Lower lobe of right lung (tissue), 2 donors: ENCODE data around the gene STARD8. TPM values are rescaled to one million over a fixed set of nuclear protein-coding genes. Genes with fewer than 3 reads are reported as not detected.

ENCODE experiments used
- ATAC-seq, 2 donors: fragments of 200-7000 bp; cut with Tn5 transposase; one replicate each; pipeline ENCODE4 v1.9.1; 2020 to 2022; ENCODE audit warnings: mild to moderate bottlenecking in 2 of 2, moderate library complexity in 2 of 2
- DNase-seq: peaks from one replicate; pipeline ENCODE4 v3.0.0-alpha.2; 2020
- H3K27ac ChIP-seq: fragments of 200-600 bp; one replicate; pipeline ENCODE4 v1.8.0; 2022
- H3K27me3 ChIP-seq: fragments of 200-600 bp; one replicate; pipeline ENCODE4 v1.8.0; 2022; ENCODE audit warnings: low read depth
- H3K36me3 ChIP-seq: fragments of 200-600 bp; one replicate; pipeline ENCODE4 v1.8.0; 2022; ENCODE audit warnings: mild to moderate bottlenecking
- H3K4me1 ChIP-seq: fragments of 200-600 bp; one replicate; pipeline ENCODE4 v1.8.0; 2022
- H3K4me3 ChIP-seq: fragments of 200-600 bp; one replicate; pipeline ENCODE4 v1.8.0; 2022; ENCODE audit warnings: mild to moderate bottlenecking
- H3K9me3 ChIP-seq: fragments of 200-600 bp; one replicate; pipeline ENCODE4 v1.8.0; 2022
- intact Hi-C: fragments of 100-400 bp; cut with DNase I; formaldehyde crosslinking; loops from one replicate; pipeline ENCODE4 v1.11.0; 2022
- total RNA-seq: library from RNA; stranded (reverse); fragmentation: NEBNext Ultra II Directional; extraction: Animal tissue kit (Norgen Biotek cat#: 25700); gene quantifications from one replicate; pipeline ENCODE4 v1.2.1, GENCODE V29; 2021
- TF ChIP-seq, protein P1 (sequence below): fragments of 200-600 bp; IDR thresholded peaks from one replicate; pipeline ENCODE4 v1.8.0; 2022; ENCODE audit warnings: antibody characterized with exemption, mild to moderate bottlenecking
- donor health status: DM: no; HTN: yes; CAD: no; lungs with severe emphysema.

The STARD8 gene
- total RNA-seq, 1 donor from 2014 or later, result 36.5 TPM

- intact Hi-C loops, result no loop called here
- ATAC-seq, result peak; percentile 39 to 45
- Histone ChIP-seq H3K27ac (peak overlapping the region; percentile 58), H3K4me3 (no peak overlapping the region), H3K9me3 (no peaks in the 10 kb centered on the region), H3K4me1 (no peaks in the 10 kb centered on the region), H3K36me3 (no peaks in the 10 kb centered on the region), H3K27me3 (no peaks in the 10 kb centered on the region)
- TF ChIP-seq, protein P1, sequence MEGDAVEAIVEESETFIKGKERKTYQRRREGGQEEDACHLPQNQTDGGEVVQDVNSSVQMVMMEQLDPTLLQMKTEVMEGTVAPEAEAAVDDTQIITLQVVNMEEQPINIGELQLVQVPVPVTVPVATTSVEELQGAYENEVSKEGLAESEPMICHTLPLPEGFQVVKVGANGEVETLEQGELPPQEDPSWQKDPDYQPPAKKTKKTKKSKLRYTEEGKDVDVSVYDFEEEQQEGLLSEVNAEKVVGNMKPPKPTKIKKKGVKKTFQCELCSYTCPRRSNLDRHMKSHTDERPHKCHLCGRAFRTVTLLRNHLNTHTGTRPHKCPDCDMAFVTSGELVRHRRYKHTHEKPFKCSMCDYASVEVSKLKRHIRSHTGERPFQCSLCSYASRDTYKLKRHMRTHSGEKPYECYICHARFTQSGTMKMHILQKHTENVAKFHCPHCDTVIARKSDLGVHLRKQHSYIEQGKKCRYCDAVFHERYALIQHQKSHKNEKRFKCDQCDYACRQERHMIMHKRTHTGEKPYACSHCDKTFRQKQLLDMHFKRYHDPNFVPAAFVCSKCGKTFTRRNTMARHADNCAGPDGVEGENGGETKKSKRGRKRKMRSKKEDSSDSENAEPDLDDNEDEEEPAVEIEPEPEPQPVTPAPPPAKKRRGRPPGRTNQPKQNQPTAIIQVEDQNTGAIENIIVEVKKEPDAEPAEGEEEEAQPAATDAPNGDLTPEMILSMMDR, result no peak
- no peak for DNase-seq
Measured at GRCh38 chrX:68672581-68673318, 25.3 kb downstream of the STARD8 start.

- Histone ChIP-seq H3K9me3 (no peaks in the 10 kb centered on the region), H3K27ac (no peak overlapping the region), H3K27me3 (no peaks in the 10 kb centered on the region), H3K36me3 (no peaks in the 10 kb centered on the region), H3K4me3 (no peak overlapping the region), H3K4me1 (no peaks in the 10 kb centered on the region)
- DNase-seq, result no peak
- no peak for ATAC-seq
- intact Hi-C loops, result no loop called here
- TF ChIP-seq, protein P1, result no peak
Measured at GRCh38 chrX:68675571-68675970, 28.1 kb downstream of the STARD8 start.

DNA sequence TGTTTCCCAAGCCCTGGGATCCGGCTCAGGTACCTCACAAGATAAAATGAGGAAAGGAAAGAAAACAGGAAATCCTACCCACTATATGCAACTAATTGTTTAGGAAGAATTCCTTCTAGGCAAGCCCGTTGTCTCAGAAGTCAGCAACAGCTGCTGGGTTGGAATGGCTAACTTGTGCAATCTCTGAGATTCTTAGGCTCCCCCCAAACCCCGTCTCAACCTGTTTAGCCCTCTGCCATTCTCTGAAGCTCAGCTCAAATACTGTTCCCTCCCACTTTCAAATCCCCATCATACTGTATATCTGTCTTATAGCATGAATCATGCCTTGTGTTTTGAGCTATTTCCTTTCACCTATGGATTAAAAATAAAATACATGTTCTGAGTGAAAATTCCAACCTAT, 28.9 kb downstream of the STARD8 start:
- no peak for ATAC-seq
- TF ChIP-seq, protein P1, result no peak
- intact Hi-C loops, result no loop called here
- H3K9me3 ChIP-seq, result no peaks in the 10 kb centered on the region
- no peaks in the 10 kb centered on the region for H3K27me3 ChIP-seq
- H3K4me3 ChIP-seq, result no peak overlapping the region
- no peak overlapping the region for H3K27ac ChIP-seq
- no peaks in the 10 kb centered on the region for H3K36me3 ChIP-seq
- H3K4me1 ChIP-seq, result no peaks in the 10 kb centered on the region
- DNase-seq, result no peak

DNA sequence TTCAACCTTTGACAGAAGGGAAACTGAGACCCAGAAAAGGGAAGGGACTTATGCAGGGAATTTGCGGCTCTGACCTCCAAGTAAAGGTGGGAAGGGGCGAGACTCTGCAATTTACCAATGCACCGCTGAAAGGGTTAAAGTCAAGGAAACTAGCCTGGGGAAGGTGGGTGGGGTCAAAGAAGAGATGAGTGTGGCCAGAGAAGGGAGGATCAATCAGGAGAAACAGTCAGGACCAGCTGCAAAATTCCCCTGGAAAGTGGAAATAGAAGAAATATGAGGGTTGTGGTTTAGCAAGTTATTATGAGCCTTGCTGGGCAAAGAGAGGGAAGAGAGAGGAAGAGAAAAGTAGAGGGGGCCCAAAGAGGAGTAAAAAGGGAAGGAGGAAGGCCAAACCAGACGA, 30.5 kb downstream of the STARD8 start:
- Histone ChIP-seq H3K36me3 (no peaks in the 10 kb centered on the region), H3K27me3 (no peaks in the 10 kb centered on the region), H3K4me3 (no peak overlapping the region), H3K9me3 (no peaks in the 10 kb centered on the region), H3K27ac (no peak overlapping the region), H3K4me1 (no peaks in the 10 kb centered on the region)
- ATAC-seq (no peak), DNase-seq (no peak)
- intact Hi-C loops, result no loop called here
- TF ChIP-seq, protein P1, result no peak

GRCh38 chrX:68681443-68681941, 34.0 kb downstream of the STARD8 start:
- ATAC-seq, result no peak
- intact Hi-C loops, result no loop called here
- TF ChIP-seq, protein P1, result no peak

More at GRCh38 chrX:68681443-68681941, 34.0 kb downstream of the STARD8 start:
- no peak overlapping the region for H3K4me3 ChIP-seq
- no peaks in the 10 kb centered on the region for H3K36me3 ChIP-seq
- DNase-seq, result no peak
- no peak overlapping the region for H3K27ac ChIP-seq
- H3K9me3 ChIP-seq, result no peaks in the 10 kb centered on the region
- no peaks in the 10 kb centered on the region for H3K27me3 ChIP-seq
- H3K4me1 ChIP-seq, result peaks cover 24% of the 10 kb centered on the region
